Ovary (tissue), 9 donors: ENCODE measurements around the gene MYCL. TPM values are rescaled to one million over a fixed set of nuclear protein-coding genes. Genes with fewer than 3 reads are reported as not detected.
"Not testable (repeated sequence)": the region's sequence is repeated elsewhere in the genome, so short reads cannot be mapped to it uniquely, and the experiment has no call there.

Source experiments
- DNase-seq, 5 donors: peaks; one replicate each; pipeline ENCODE4 v3.0.0-alpha.2; 2019 to 2020
- H3K27ac ChIP-seq, 2 donors: fragments of 200-600 bp; one replicate each; pipeline versions ENCODE4 v1.5.1 to v1.8.0; 2019 to 2022
- H3K27me3 ChIP-seq: fragments of 200-600 bp; one replicate; pipeline ENCODE4 v1.8.0; 2022
- H3K36me3 ChIP-seq: fragments of 200-600 bp; sonication (generic); one replicate; pipeline ENCODE4 v1.5.1; 2019
- H3K4me1 ChIP-seq: one replicate; pipeline ENCODE4 v1.8.1; 2013; ENCODE audit warnings: mild to moderate bottlenecking, moderate library complexity; ENCODE audit not compliant: insufficient read depth
- H3K4me3 ChIP-seq: fragments of 200-600 bp; sonication (generic); one replicate; pipeline ENCODE4 v1.5.1; 2017
- H3K9me3 ChIP-seq, 2 donors: fragments of 200-600 bp in 1 of 2; sonication (generic) in 1 of 2; one replicate each; pipeline versions ENCODE4 v1.5.1 to v1.8.1; 2013 to 2019; ENCODE audit warnings: mild to moderate bottlenecking in 1 of 2, moderate library complexity in 1 of 2
- EP300 ChIP-seq: sonication (generic); formaldehyde crosslinking; IDR thresholded peaks from one replicate; pipeline ENCODE4 v1.6.1; 2017; ENCODE audit warnings: antibody characterized with exemption
- POLR2A ChIP-seq: fragments of 450-650 bp; IDR thresholded peaks from one replicate; pipeline ENCODE4 v1.6.1; 2017; ENCODE audit warnings: antibody characterized with exemption, mild to moderate bottlenecking, moderate library complexity
- WGBS, 3 donors: extraction: QIAGEN DNeasy Blood & Tissue Kit in 1 of 3; methylation state at CpG; one replicate each; pipeline versions ENCODE4 v1.1.5 to v1.1.7; 2013 to 2017; 5-methylcytosine and 5-hydroxymethylcytosine counted together
- intact Hi-C, 4 donors: fragments of 100-400 bp; cut with DNase I; formaldehyde crosslinking; loops; one replicate each; pipeline versions ENCODE4 v1.11.0 to v1.15.1; 2022 to 2023
- polyA plus RNA-seq, 2 donors: library from polyadenylated mRNA; stranded (reverse); fragments of 200-250 nt in 1 of 2; fragments of 350-450 nt in 1 of 2; fragmentation: Illumina TruSeq in 1 of 2; extraction: RNeasy Lipid Tissue Mini Kit (QIAGEN cat#74804) in 1 of 2; gene quantifications; one replicate each; pipeline ENCODE4 v1.2.3, GENCODE V29; 2013 to 2014
- total RNA-seq, 7 donors: library from RNA; depleted of rRNA in 2 of 7; stranded (reverse); fragments of >200 nt in 2 of 7; fragmentation: NEBNext Ultra II Directional in 3 of 7; extraction: Animal tissue kit (Norgen Biotek cat#: 25700) in 3 of 7; gene quantifications; one replicate each; pipeline versions ENCODE4 v1.1.0 to v1.2.4, GENCODE V29; 2016 to 2023
- TF ChIP-seq, protein P1 (sequence below), 3 donors: fragments of 450-650 bp in 2 of 3; fragments of 200-600 bp in 1 of 3; IDR thresholded peaks; one replicate each; pipeline versions ENCODE4 v1.5.1 to v1.8.0; 2016 to 2022; ENCODE audit warnings: antibody characterized with exemption in 3 of 3, mild to moderate bottlenecking in 1 of 3
- donor health status: DM: no; HTN: no; CAD: no; lungs with moderate emphysema.
- donor health status: DM: no; HTN: no; CAD: no.
- donor health status: Bipolar disorder and iron deficiency.
- donor health status: DM: yes; HTN: yes; CAD: no.
- donor health status: DM: no; HTN: no; CAD: no.
- donor health status: DM: yes; HTN: yes; CAD: no.

Gene MYCL
- total and polyA plus RNA-seq, 9 donors, result 0.13 to 4.8 (median 0.96) TPM; not detected in 1

DNA sequence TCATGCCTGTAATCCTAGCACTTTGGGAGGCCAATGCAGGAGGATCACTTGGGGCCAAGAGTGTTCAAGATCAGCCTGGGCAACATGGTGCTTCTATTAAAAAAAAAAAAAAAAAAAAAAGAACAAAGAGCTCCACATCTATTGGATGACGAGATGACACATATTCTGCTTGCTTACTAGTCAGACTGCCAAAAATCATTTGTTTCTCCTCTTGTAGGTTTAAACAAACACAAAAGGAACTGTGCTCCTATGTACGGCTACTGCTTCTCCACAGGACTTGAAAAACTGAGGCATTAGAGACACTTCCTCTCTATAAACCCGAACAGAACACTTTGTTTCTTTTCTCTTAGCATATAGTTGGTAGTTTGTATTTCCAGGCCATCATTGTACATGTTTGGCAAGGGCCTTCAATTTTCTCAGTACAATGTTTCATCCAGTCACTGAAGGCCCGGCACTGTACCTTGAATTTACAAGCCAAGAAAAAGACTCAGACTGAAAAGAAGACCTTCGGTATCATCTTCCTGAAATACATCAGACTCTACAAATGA lies 24.4 kb downstream of the MYCL start:
- Histone ChIP-seq H3K4me3 (no peak overlapping the region), H3K27me3 (no peaks in the 10 kb centered on the region), H3K36me3 (no peaks in the 10 kb centered on the region), H3K27ac (no peak overlapping the region), H3K4me1 (peaks cover 6% of the 10 kb centered on the region), H3K9me3 (no peaks in the 10 kb centered on the region)
- no peak for DNase-seq
- intact Hi-C loops, result no loop called here
- 45 to 62% (median 50%) methylated on average over 5 of the region's 5 CpGs for WGBS, 3 donors
- TF ChIP-seq POLR2A (no peak), EP300 (no peak)
- TF ChIP-seq, protein P1, sequence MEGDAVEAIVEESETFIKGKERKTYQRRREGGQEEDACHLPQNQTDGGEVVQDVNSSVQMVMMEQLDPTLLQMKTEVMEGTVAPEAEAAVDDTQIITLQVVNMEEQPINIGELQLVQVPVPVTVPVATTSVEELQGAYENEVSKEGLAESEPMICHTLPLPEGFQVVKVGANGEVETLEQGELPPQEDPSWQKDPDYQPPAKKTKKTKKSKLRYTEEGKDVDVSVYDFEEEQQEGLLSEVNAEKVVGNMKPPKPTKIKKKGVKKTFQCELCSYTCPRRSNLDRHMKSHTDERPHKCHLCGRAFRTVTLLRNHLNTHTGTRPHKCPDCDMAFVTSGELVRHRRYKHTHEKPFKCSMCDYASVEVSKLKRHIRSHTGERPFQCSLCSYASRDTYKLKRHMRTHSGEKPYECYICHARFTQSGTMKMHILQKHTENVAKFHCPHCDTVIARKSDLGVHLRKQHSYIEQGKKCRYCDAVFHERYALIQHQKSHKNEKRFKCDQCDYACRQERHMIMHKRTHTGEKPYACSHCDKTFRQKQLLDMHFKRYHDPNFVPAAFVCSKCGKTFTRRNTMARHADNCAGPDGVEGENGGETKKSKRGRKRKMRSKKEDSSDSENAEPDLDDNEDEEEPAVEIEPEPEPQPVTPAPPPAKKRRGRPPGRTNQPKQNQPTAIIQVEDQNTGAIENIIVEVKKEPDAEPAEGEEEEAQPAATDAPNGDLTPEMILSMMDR (IDR thresholded peaks at IDR 0.05), result no peak

- Histone ChIP-seq H3K27me3 (no peaks in the 10 kb centered on the region), H3K4me1 (peaks cover 3% of the 10 kb centered on the region), H3K36me3 (no peaks in the 10 kb centered on the region), H3K27ac (no peak overlapping the region), H3K9me3 (no peaks in the 10 kb centered on the region), H3K4me3 (no peak overlapping the region)
- DNase-seq, result no peak
- TF ChIP-seq, protein P1 (IDR thresholded peaks at IDR 0.05), result no peak
- TF ChIP-seq EP300, result no peak
- TF ChIP-seq POLR2A, result no peak
- intact Hi-C loops, result no loop called here
Measured at GRCh38 chr1:39876144-39876543, 25.6 kb downstream of the MYCL start.

DNA sequence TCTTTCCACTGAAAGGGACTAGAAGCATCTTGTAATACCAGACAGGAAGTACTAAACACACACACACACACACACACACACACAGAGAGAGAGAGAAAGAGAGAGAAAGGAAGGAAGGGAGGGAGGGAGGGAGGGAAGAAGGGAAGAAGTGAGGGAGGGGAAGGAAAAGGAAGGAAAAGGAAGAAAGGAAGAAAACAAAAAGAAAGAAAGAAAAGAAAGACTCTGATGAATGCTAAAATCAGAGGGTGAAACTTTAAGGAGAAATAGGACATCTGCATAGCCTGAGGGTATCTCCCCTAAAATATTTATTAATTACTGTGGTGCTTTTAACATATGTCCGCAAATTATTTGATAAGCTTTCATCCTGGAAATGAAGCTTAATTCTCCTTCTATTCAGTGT lies 29.0 kb downstream of the MYCL start:
- no peak for DNase-seq
- H3K4me3 ChIP-seq, result no peak overlapping the region
- peaks cover 1% of the 10 kb centered on the region for H3K4me1 ChIP-seq
- WGBS, 3 donors, result 83 to 91% (median 89%) methylated on average over 1 of the region's 1 CpG
- no peak overlapping the region for H3K27ac ChIP-seq
- no peak for TF ChIP-seq POLR2A
- TF ChIP-seq, protein P1 (IDR thresholded peaks at IDR 0.05), result no peak
- TF ChIP-seq EP300, result no peak
- intact Hi-C loops, result no loop called here
- H3K9me3 ChIP-seq, result no peaks in the 10 kb centered on the region
- no peaks in the 10 kb centered on the region for H3K36me3 ChIP-seq
- H3K27me3 ChIP-seq, result no peaks in the 10 kb centered on the region

DNA sequence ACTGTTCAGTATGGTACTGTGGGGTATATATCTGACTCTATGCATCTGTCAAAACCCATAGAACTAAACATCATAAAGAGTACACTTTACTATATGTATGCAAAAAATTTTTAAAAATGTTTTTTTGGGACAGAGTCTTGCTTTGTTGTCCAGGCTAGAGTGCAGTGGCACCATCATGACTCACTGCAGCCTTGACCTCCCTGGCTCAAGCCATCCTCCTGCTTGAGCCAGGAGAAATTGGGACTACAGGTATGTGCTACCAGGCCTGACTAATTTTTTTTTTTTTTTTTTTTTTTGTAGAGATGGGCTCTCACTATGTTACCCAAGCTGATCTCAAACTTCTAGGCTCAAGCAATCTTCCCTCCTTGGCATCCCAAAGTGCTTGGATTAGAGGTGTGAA lies 29.9 kb downstream of the MYCL start:
- intact Hi-C loops, result no loop called here
- no peaks in the 10 kb centered on the region for H3K9me3 ChIP-seq
- no peak for DNase-seq
- H3K36me3 ChIP-seq, result no peaks in the 10 kb centered on the region
- H3K4me1 ChIP-seq, result peaks cover 1% of the 10 kb centered on the region
- no peak overlapping the region for H3K4me3 ChIP-seq
- H3K27ac ChIP-seq, result no peak overlapping the region
- TF ChIP-seq EP300, result no peak
- TF ChIP-seq POLR2A, result no peak
- TF ChIP-seq, protein P1 (IDR thresholded peaks at IDR 0.05), result no peak
- H3K27me3 ChIP-seq, result no peaks in the 10 kb centered on the region

DNA sequence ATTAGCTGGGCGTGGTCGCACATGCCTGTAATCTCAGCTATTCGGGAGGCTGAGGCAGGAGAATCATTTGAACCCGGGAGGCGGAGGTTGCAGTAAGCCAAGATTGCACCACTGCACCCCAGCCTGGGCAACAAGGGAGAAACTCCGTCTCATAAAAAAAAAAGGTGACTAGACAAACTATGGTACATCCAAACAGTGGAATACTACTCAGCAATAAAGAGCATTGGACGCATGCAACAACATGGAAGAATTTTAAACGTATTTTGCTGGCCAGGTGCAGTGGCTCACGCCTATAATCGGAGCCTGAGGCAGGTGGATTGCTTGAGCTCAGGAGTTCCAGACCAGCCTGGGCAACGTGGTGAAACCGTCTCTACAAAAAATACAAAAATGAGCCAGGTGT lies 30.7 kb downstream of the MYCL start:
- H3K36me3 ChIP-seq, intact Hi-C loops, H3K27me3 ChIP-seq, DNase-seq, H3K9me3 ChIP-seq, H3K4me1 ChIP-seq, H3K4me3 ChIP-seq, H3K27ac ChIP-seq: not testable (repeated sequence)
- WGBS, 3 donors, result 97% methylated on average over 12 of the region's 12 CpGs

- H3K27me3 ChIP-seq, DNase-seq, H3K4me1 ChIP-seq, H3K4me3 ChIP-seq, H3K9me3 ChIP-seq, H3K27ac ChIP-seq, H3K36me3 ChIP-seq, intact Hi-C loops: not testable (repeated sequence)
- 95 to 98% (median 97%) methylated on average over 20 to 37 of the region's 37 CpGs for WGBS, 3 donors
Measured at GRCh38 chr1:39869538-39870112, 32.1 kb downstream of the MYCL start.
